ENCODE results near the gene CAPZB.

- TF ChIP-seq CTCF (IDR thresholded peaks at IDR 0.05; ENCODE audit: low read depth, low read length) (no peak), POLR2A (IDR thresholded peaks at IDR 0.05; ENCODE audit: extremely low read depth, insufficient read length) (no peak), MAX (IDR thresholded peaks at IDR 0.05; ENCODE audit: low read depth, low read length) (no peak)
These were observed 2.1 kb downstream of the CAPZB start for GRCh38 chr1:19483261-19483660.

Data from NB4 (cell line).